ENCODE measurements around the gene SYT5. TPM values are rescaled to one million over a fixed set of nuclear protein-coding genes. Genes with fewer than 3 reads are reported as not detected.

The SYT5 gene
- total and polyA plus RNA-seq, 10 of the 15 experiments (the other 5 are each of a cell fraction or from before 2014, with no cell fraction given), result 0.04 to 0.79 (median 0.26) TPM; not detected in 7

DNA sequence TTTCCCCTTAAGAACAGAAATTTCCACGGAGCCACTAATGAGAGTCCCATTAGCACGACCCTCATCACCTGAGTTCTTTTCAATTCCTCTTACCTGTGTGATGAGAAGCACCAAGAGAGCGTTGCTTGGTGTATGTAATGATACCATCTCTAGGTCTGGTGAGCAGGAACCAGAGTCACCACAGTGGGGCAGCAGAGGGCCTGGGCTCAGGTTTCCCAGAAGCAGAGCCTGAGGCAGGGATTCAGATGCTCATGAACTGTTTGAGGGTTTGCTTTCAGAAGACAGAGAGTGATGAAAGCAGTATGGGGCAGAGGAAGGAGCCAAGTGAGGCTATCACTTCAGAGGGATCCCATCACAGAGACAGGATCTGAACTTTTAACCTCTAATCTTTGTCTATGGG, 32.4 kb upstream of the SYT5 start:
- in situ Hi-C loops (cut with MboI), result loop anchor here (5.0 kb wide), 1 partner anchor 205 kb away; no protein-coding TSS in a partner anchor
- H3K9me3 ChIP-seq (replicated peaks; ENCODE audit: control insufficient read depth, insufficient read depth, low read length), result peaks cover 3% of the 10 kb centered on the region; the same call in 1 of the 3 replicates
- H3K9ac ChIP-seq (ENCODE audit: control insufficient read depth, insufficient read depth, low read length), result no peak overlapping the region
- H3K4me2 ChIP-seq (ENCODE audit: control insufficient read depth, insufficient read depth), result no peak overlapping the region
- peak; percentile 95 for ATAC-seq
- RAD21 ChIA-PET (ENCODE audit: unreplicated experiment), result interaction anchor here (1.2 kb wide), 1 partner anchor 205 kb away, joined by 5 read pairs; no protein-coding TSS in a partner anchor
- TF ChIP-seq RAD21 (IDR thresholded peaks at IDR 0.05; ENCODE audit: insufficient read depth, low read depth, low read length) (peak; percentile 80), CTCF (IDR thresholded peaks at IDR 0.05 in 2 of 3, conservative IDR thresholded peaks at IDR 0.05 in 1 of 3; ENCODE audit: control insufficient read depth in 2 of 3, extremely low read depth in 1 of 3, insufficient read depth in 1 of 3, low read depth in 3 of 3, low read length in 3 of 3) (peak; percentile 59 to 78 (median 73)), MXI1 (IDR thresholded peaks at IDR 0.05; ENCODE audit: low read depth, low read length) (no peak), SMC3 (IDR thresholded peaks at IDR 0.05; ENCODE audit: borderline replicate concordance, low read length) (peak; percentile 71)
- no peaks in the 10 kb centered on the region for H3K79me2 ChIP-seq (ENCODE audit: control insufficient read depth, insufficient read depth, low read length)
- SMC1A ChIA-PET (ENCODE audit: uncharacterized antibody, unreplicated experiment), result no interaction called here
- FAIRE-seq, result no peak
- CTCF ChIA-PET, result interaction anchor here (0.8 to 1.2 kb wide), 5 partner anchors 47 to 201 kb away, joined by 3 to 4 read pairs (median 3); partner anchors contain the start of gene HSPBP1
- no TSS peak for BruUV-seq (replicated peaks)
- H3K4me1 ChIP-seq (ENCODE audit: control insufficient read depth, insufficient read depth, low read length), result no peaks in the 10 kb centered on the region
- DNase-seq (ENCODE audit: low read depth, low spot score), result peak; percentile 13
- no peaks in the 10 kb centered on the region for H3K36me3 ChIP-seq (ENCODE audit: control insufficient read depth in 2 of 2, insufficient read depth in 2 of 2, low read length in 1 of 2)
- H3K27ac ChIP-seq (ENCODE audit: control insufficient read depth, insufficient read depth), result no peak overlapping the region
- 20% methylated on average over 3 of the region's 3 CpGs for WGBS (ENCODE audit: insufficient coverage, insufficient replicate concordance, low lambda C conversion rate, missing lambda C conversion rate)
- no peaks in the 10 kb centered on the region for H4K20me1 ChIP-seq (ENCODE audit: control insufficient read depth, insufficient read depth)
- intact Hi-C loops (cut with micrococcal nuclease; ENCODE audit: unreplicated experiment), result loop anchor here (1.0 kb wide), 1 partner anchor 206 kb away; no protein-coding TSS in a partner anchor
- POLR2A ChIA-PET, result no interaction called here
- H2AFZ ChIP-seq (ENCODE audit: control insufficient read depth, low read depth, low read length), result no peak overlapping the region
- H3K27me3 ChIP-seq (replicated peaks in 1 of 2; ENCODE audit: control insufficient read depth in 2 of 2, insufficient read depth in 2 of 2, low read length in 1 of 2), result no peaks in the 10 kb centered on the region
- no peak overlapping the region for H3K4me3 ChIP-seq
